Mucosa of descending colon (tissue), 3 donors: ENCODE results near the gene SLC39A7. TPM values are rescaled to one million over a fixed set of nuclear protein-coding genes. Genes with fewer than 3 reads are reported as not detected.

Experiments used
- ATAC-seq: fragments of 200-7000 bp; cut with Tn5 transposase; one replicate; pipeline ENCODE4 v1.9.1; 2020; ENCODE audit warnings: mild to moderate bottlenecking, moderate library complexity
- DNase-seq, 3 donors: peaks; one replicate each; pipeline ENCODE4 v3.0.0-alpha.2; 2020
- H3K36me3 ChIP-seq: fragments of 200-600 bp; one replicate; pipeline ENCODE4 v1.8.0; 2021; ENCODE audit warnings: low read depth, mild to moderate bottlenecking
- H3K4me1 ChIP-seq: fragments of 200-600 bp; one replicate; pipeline ENCODE4 v1.8.0; 2021; ENCODE audit warnings: low read depth, mild to moderate bottlenecking
- H3K4me3 ChIP-seq: fragments of 200-600 bp; one replicate; pipeline ENCODE4 v1.8.0; 2021; ENCODE audit warnings: mild to moderate bottlenecking
- H3K9me3 ChIP-seq: fragments of 200-600 bp; one replicate; pipeline ENCODE4 v1.8.0; 2021; ENCODE audit warnings: mild to moderate bottlenecking
- CTCF ChIP-seq: fragments of 200-600 bp; IDR thresholded peaks from one replicate; pipeline ENCODE4 v1.8.0; 2022; ENCODE audit warnings: antibody characterized with exemption, mild to moderate bottlenecking
- intact Hi-C, 2 donors: fragments of 100-400 bp; cut with DNase I in 1 of 2; cut with micrococcal nuclease in 1 of 2; formaldehyde crosslinking; loops; one replicate each; pipeline versions ENCODE4 v1.11.0 to v1.11.1; 2022; cut with DNase I, micrococcal nuclease
- total RNA-seq, 3 donors: library from RNA; stranded (reverse); fragmentation: NEBNext Ultra II Directional in 2 of 3; extraction: Animal tissue kit (Norgen Biotek cat#: 25700) in 2 of 3; gene quantifications; one replicate each; pipeline versions ENCODE4 v1.2.1 to v1.2.4, GENCODE V29; 2021 to 2023
- donor health status: DM: no; HTN: no; CAD: no; lungs with moderate emphysema.
- donor health status: DM: no; HTN: no; CAD: no.
- donor health status: DM: no; HTN: yes; CAD: no.

Gene SLC39A7
- total RNA-seq, 3 donors from 2014 or later, result 96.9 to 159 (median 106) TPM

- intact Hi-C loops, result no loop called here
- DNase-seq, result no peak
- Histone ChIP-seq H3K4me3 (no peak overlapping the region), H3K4me1 (no peaks in the 10 kb centered on the region), H3K36me3 (no peaks in the 10 kb centered on the region), H3K9me3 (no peaks in the 10 kb centered on the region)
- TF ChIP-seq CTCF, result no peak
- no peak for ATAC-seq
Measured at GRCh38 chr6:33237741-33238140, 37.1 kb downstream of the SLC39A7 start.

GRCh38 chr6:33241968-33242367 lies 41.3 kb downstream of the SLC39A7 start:
- H3K4me3 ChIP-seq, result no peak overlapping the region
- no peak for DNase-seq
- no peaks in the 10 kb centered on the region for H3K4me1 ChIP-seq
- no peak for TF ChIP-seq CTCF
- H3K36me3 ChIP-seq, result no peaks in the 10 kb centered on the region
- no peaks in the 10 kb centered on the region for H3K9me3 ChIP-seq
- intact Hi-C loops, result loop anchor here (10.0 kb wide), 2 partner anchors 127 to 227 kb away; no protein-coding TSS in a partner anchor
- no peak for ATAC-seq

- ATAC-seq (no peak), DNase-seq (no peak)
- TF ChIP-seq CTCF, result no peak
- Histone ChIP-seq H3K4me3 (no peak overlapping the region), H3K4me1 (peaks cover under 1% of the 10 kb centered on the region), H3K9me3 (no peaks in the 10 kb centered on the region), H3K36me3 (no peaks in the 10 kb centered on the region)
- intact Hi-C loops, result loop anchor here (10.0 kb wide), 2 partner anchors 129 to 229 kb away; no protein-coding TSS in a partner anchor
Measured at GRCh38 chr6:33243476-33243875, 42.8 kb downstream of the SLC39A7 start.

- Histone ChIP-seq H3K4me1 (peaks cover 15% of the 10 kb centered on the region), H3K36me3 (no peaks in the 10 kb centered on the region), H3K4me3 (no peak overlapping the region), H3K9me3 (no peaks in the 10 kb centered on the region)
- peak; percentile 95 for TF ChIP-seq CTCF
- ATAC-seq (peak; percentile 81), DNase-seq (peak; percentile 92 to 94 (median 93))
- intact Hi-C loops, result loop anchor here (5.0 to 10.0 kb wide), 3 partner anchors 131 to 233 kb away; no protein-coding TSS in a partner anchor
Measured at GRCh38 chr6:33247977-33248642, 47.4 kb downstream of the SLC39A7 start.

GRCh38 chr6:33248643-33248931 lies 47.9 kb downstream of the SLC39A7 start:
- TF ChIP-seq CTCF, result peak; percentile 23
- H3K4me1 ChIP-seq, result peaks cover 15% of the 10 kb centered on the region
- intact Hi-C loops, result loop anchor here (5.0 to 10.0 kb wide), 3 partner anchors 131 to 234 kb away; no protein-coding TSS in a partner anchor
- no peak for DNase-seq
- ATAC-seq, result peak; percentile 10
- H3K9me3 ChIP-seq, result no peaks in the 10 kb centered on the region
- no peaks in the 10 kb centered on the region for H3K36me3 ChIP-seq
- no peak overlapping the region for H3K4me3 ChIP-seq
